Measurements from ENCODE around the gene SEC22A. TPM values are rescaled to one million over a fixed set of nuclear protein-coding genes. Genes with fewer than 3 reads are reported as not detected.
A peak's percentile ranks its signal among the peaks of the same experiment; 100 is the strongest.

SEC22A gene
- total RNA-seq, 1 experiment from 2014 or later = 16.2 TPM

- TF ChIP-seq CTCF (IDR thresholded peaks at IDR 0.05; ENCODE audit: unreplicated experiment) = no peak
- no TSS peak for BruUV-seq (replicated peaks)
- Mint-ChIP-seq H3K27me3 (ENCODE audit: insufficient read depth, unreplicated experiment) (no peaks in the 10 kb centered on the region), H3K9me3 (ENCODE audit: unreplicated experiment) (peaks cover 14% of the 10 kb centered on the region), H3K36me3 (ENCODE audit: insufficient read depth, unreplicated experiment) (peaks cover 17% of the 10 kb centered on the region), H3K27ac (ENCODE audit: low read depth, unreplicated experiment) (no peak overlapping the region), H3K4me3 (ENCODE audit: unreplicated experiment) (no peak overlapping the region), H3K4me1 (ENCODE audit: insufficient read depth, unreplicated experiment) (peaks cover 8% of the 10 kb centered on the region)
- CTCF ChIA-PET = interaction anchor here (1.3 kb wide), 1 partner anchor 14 kb away, joined by 3 read pairs; no protein-coding TSS in a partner anchor
- no peak for DNase-seq (ENCODE audit: unreplicated experiment)
- intact Hi-C loops (cut with micrococcal nuclease) = no loop called here
- POLR2A ChIA-PET = interaction anchor here (0.5 kb wide), 1 partner anchor 95 kb away, joined by 4 read pairs; no protein-coding TSS in a partner anchor
These were observed 69.1 kb downstream of the SEC22A start for GRCh38 chr3:123270818-123271217.

GRCh38 chr3:123271466-123272159 lies 69.9 kb downstream of the SEC22A start:
- H3K27ac Mint-ChIP-seq (ENCODE audit: low read depth, unreplicated experiment) = no peak overlapping the region
- peaks cover 16% of the 10 kb centered on the region for H3K36me3 Mint-ChIP-seq (ENCODE audit: insufficient read depth, unreplicated experiment)
- H3K27me3 Mint-ChIP-seq (ENCODE audit: insufficient read depth, unreplicated experiment) = no peaks in the 10 kb centered on the region
- ChIA-PET CTCF (interaction anchor here (0.6 to 1.4 kb wide), 4 partner anchors 13 to 195 kb away, joined by 3 to 4 read pairs (median 3); no protein-coding TSS in a partner anchor), POLR2A (interaction anchor here (0.5 kb wide), 1 partner anchor 96 kb away, joined by 4 read pairs; no protein-coding TSS in a partner anchor)
- no peak for TF ChIP-seq CTCF (IDR thresholded peaks at IDR 0.05; ENCODE audit: unreplicated experiment)
- peaks cover 8% of the 10 kb centered on the region for H3K4me1 Mint-ChIP-seq (ENCODE audit: insufficient read depth, unreplicated experiment)
- no TSS peak for BruUV-seq (replicated peaks)
- intact Hi-C loops (cut with micrococcal nuclease) = no loop called here
- peaks cover 10% of the 10 kb centered on the region for H3K9me3 Mint-ChIP-seq (ENCODE audit: unreplicated experiment)
- no peak for DNase-seq (ENCODE audit: unreplicated experiment)
- H3K4me3 Mint-ChIP-seq (ENCODE audit: unreplicated experiment) = no peak overlapping the region

GRCh38 chr3:123272547-123272946 lies 70.8 kb downstream of the SEC22A start:
- BruUV-seq (replicated peaks) = no TSS peak
- no peak for TF ChIP-seq CTCF (IDR thresholded peaks at IDR 0.05; ENCODE audit: unreplicated experiment)
- intact Hi-C loops (cut with micrococcal nuclease) = no loop called here
- POLR2A ChIA-PET = interaction anchor here (1.4 kb wide), 1 partner anchor 8 kb away, joined by 5 read pairs; no protein-coding TSS in a partner anchor
- DNase-seq (ENCODE audit: unreplicated experiment) = no peak
- CTCF ChIA-PET = interaction anchor here (0.6 to 1.4 kb wide), 3 partner anchors 14 to 271 kb away, joined by 3 to 4 read pairs (median 4); no protein-coding TSS in a partner anchor
- H3K27ac Mint-ChIP-seq (ENCODE audit: low read depth, unreplicated experiment) = peak overlapping the region; percentile 82
- H3K27me3 Mint-ChIP-seq (ENCODE audit: insufficient read depth, unreplicated experiment) = no peaks in the 10 kb centered on the region
- peaks cover 8% of the 10 kb centered on the region for H3K4me1 Mint-ChIP-seq (ENCODE audit: insufficient read depth, unreplicated experiment)
- no peak overlapping the region for H3K4me3 Mint-ChIP-seq (ENCODE audit: unreplicated experiment)
- peaks cover 16% of the 10 kb centered on the region for H3K36me3 Mint-ChIP-seq (ENCODE audit: insufficient read depth, unreplicated experiment)
- H3K9me3 Mint-ChIP-seq (ENCODE audit: unreplicated experiment) = peaks cover 1% of the 10 kb centered on the region

- no peak for TF ChIP-seq CTCF (IDR thresholded peaks at IDR 0.05; ENCODE audit: unreplicated experiment)
- peaks cover 8% of the 10 kb centered on the region for H3K4me1 Mint-ChIP-seq (ENCODE audit: insufficient read depth, unreplicated experiment)
These were observed 73.9 kb downstream of the SEC22A start for GRCh38 chr3:123275691-123276090.

More at GRCh38 chr3:123275691-123276090, 73.9 kb downstream of the SEC22A start:
- intact Hi-C loops (cut with micrococcal nuclease) = no loop called here
- ChIA-PET POLR2A (interaction anchor here (0.8 kb wide), 1 partner anchor 11 kb away, joined by 3 read pairs; no protein-coding TSS in a partner anchor), CTCF (interaction anchor here (1.0 kb wide), 1 partner anchor 15 kb away, joined by 3 read pairs; no protein-coding TSS in a partner anchor)
- Mint-ChIP-seq H3K9me3 (ENCODE audit: unreplicated experiment) (no peaks in the 10 kb centered on the region), H3K36me3 (ENCODE audit: insufficient read depth, unreplicated experiment) (peaks cover 9% of the 10 kb centered on the region), H3K27me3 (ENCODE audit: insufficient read depth, unreplicated experiment) (no peaks in the 10 kb centered on the region), H3K27ac (ENCODE audit: low read depth, unreplicated experiment) (no peak overlapping the region), H3K4me3 (ENCODE audit: unreplicated experiment) (no peak overlapping the region)
- BruUV-seq (replicated peaks) = no TSS peak
- DNase-seq (ENCODE audit: unreplicated experiment) = no peak
